GM19463 (cell line): ENCODE results near the gene FBXL20.
"Not testable (repeated sequence)": the region's sequence is repeated elsewhere in the genome, so short reads cannot be mapped to it uniquely, and the experiment has no call there.

Experiments used
- ATAC-seq: cut with Tn5 transposase; IDR thresholded peaks from one replicate; pipeline ENCODE4 v1.9.1; 2021; ENCODE audit warnings: mild to moderate bottlenecking, moderate library complexity; ENCODE audit not compliant: unreplicated experiment

Gene FBXL20

DNA sequence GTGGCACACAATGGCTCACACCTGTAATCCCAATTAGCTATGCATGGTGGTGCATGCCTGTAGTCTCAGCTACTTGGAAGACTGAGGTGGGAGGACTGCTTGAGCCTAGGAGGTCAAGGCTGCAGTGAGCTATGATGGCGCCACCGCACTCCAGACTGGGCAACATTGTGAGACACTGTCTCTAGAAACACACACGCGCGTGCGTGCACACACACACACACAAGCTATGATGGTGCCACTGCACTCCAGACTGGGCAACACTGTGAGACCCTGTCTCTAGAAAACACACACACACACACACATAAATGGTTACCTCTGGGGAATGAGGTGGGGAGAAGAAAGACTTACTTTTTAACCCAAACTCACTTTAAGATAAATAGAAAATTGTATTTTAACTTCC is 16.4 kb downstream of the FBXL20 start:
- ATAC-seq: no peak

GRCh38 chr17:39380144-39380543 is 21.3 kb downstream of the FBXL20 start:
- no peak for ATAC-seq

DNA sequence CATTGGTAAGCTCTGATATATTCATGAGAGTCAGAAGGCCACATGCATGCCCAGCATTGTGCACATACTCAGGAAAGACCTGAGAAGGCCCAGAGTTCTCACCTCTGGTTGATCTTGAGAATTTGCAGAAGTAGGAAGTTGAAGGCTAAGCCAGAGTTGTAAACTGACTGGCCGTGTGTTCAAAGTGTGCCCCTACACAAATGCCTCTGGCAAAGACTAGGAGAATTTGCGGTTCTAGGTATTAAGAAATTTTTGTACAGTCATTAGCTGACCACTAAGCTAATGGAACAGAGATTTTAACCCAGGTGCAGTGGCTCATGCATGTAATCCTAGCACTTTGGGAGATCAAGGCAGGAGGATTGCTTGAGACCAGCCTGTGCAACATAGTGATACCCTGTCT is 25.0 kb downstream of the FBXL20 start:
- ATAC-seq: no peak

DNA sequence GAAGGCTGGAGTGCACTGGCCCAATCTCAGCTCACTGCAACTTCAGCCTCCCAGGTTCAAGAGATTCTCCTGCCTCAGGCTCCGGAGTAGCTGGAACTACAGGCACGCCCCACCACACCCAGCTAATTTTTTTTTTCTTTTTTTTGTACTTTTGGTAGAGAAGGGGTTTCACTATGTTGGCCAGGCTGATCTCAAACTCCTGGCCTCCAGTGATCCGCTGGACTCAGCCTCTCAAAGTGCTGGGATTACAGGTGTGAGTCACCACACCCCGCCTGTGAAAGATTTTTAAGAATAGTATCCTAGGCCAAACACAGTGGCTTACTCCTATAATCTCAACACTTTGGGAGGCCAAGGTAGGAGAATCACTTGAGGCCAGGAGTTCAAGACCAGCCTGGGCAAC is 33.6 kb downstream of the FBXL20 start:
- ATAC-seq: not testable (repeated sequence)

- ATAC-seq: no peak
Measured at GRCh38 chr17:39365872-39366271, 35.6 kb downstream of the FBXL20 start.

DNA sequence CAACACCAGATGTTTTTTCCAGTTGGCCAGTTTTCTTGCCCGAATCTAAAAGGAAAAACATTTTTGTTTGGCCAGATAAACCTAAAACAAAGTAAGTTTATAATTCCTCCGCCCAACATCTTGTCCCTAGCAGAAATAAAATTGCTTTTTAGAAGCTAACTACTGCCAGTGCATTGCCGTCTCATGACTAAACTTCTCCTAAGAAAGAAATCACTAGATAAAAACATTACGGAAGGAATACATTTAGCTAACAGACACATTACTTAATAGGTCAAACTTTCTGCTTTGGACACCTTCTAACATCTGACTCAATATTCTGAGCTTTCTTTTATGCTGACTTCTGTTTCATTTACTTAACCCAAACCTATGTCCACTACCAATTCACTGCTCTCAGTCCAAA is 36.2 kb downstream of the FBXL20 start:
- no peak for ATAC-seq

- ATAC-seq: no peak
Measured at GRCh38 chr17:39364236-39365025, 37.0 kb downstream of the FBXL20 start.

GRCh38 chr17:39361064-39361463 is 40.4 kb downstream of the FBXL20 start:
- no peak for ATAC-seq

DNA sequence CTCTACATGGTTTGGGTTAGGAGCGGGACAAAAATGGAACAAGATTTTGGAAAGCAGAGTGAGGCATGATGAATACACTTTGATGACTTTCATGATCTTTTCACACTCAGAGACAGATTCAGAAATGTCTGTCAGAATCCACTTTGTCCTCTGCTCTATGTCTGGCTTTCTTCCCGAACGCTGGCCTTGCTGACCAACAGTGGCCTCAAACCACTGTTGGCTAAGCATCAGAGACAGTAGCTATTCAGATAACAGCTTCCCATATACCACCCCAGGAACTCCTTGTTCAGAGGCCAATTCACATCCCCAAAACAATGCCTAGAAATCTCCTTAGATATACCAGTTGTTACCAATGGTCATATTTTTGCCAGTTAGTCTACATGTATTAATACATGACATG is 40.9 kb downstream of the FBXL20 start:
- no peak for ATAC-seq

- no peak for ATAC-seq
Measured at GRCh38 chr17:39359994-39360393, 41.4 kb downstream of the FBXL20 start.

- no peak for ATAC-seq
Measured at GRCh38 chr17:39357986-39358385, 43.4 kb downstream of the FBXL20 start.

DNA sequence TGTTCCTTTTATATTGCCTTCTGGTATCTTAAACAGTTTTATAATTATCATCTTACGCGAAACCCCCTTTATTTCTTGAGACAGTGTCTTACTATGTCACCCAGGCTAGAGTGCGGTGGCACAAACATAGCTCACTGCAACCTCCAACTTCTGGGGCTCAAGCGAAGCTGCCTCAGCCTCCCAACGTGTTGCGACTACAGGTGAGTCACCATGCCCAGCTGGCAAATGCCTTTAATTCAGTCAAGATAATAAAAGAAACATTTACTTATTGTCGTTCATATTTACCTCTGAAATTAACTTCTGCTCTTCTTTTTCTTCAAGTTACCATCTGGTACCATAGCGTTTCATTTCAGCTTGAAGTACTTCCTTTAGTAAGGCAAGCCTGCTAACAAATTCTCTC is 43.9 kb downstream of the FBXL20 start:
- ATAC-seq: no peak

DNA sequence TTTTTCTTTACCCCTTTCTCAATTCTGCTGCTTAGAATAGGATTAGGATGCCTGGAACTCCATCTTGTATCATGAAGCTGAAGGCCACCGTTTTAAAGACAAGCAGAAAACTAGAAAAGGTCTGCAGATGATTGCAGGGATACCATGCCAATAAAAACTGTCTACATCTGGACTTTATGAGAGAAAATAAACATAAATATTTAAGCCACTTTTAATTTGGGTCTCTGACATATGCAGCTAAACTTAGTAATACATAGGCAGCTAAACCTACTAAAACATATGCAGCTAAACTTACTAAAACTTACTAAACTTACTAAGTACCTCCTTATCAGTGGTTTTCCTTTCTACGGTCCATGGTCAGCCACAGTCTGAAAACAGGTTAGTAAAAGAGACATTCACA is 48.4 kb downstream of the FBXL20 start:
- ATAC-seq: no peak

- ATAC-seq: no peak
Measured at GRCh38 chr17:39352511-39352910, 48.9 kb downstream of the FBXL20 start.

DNA sequence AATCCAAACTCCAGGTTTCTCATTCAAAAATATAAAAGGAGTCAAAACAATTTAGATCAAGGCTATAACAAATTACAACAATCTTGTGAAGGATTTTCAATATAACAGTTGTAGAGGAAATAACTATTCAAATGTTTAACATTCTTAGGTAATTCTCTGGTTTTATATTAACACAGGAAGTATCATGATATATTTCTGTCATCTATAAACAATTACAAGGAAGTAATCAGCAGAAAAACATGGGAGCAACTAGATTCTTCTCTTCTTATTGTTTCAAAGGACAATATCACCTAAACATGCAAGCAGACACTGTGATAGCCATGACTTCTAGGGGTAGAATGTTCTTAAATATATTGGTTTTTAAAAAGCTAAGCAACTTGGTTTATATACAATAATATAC is 49.9 kb downstream of the FBXL20 start:
- ATAC-seq: no peak

GRCh38 chr17:39349246-39349645 is 52.2 kb downstream of the FBXL20 start:
- ATAC-seq: no peak

DNA sequence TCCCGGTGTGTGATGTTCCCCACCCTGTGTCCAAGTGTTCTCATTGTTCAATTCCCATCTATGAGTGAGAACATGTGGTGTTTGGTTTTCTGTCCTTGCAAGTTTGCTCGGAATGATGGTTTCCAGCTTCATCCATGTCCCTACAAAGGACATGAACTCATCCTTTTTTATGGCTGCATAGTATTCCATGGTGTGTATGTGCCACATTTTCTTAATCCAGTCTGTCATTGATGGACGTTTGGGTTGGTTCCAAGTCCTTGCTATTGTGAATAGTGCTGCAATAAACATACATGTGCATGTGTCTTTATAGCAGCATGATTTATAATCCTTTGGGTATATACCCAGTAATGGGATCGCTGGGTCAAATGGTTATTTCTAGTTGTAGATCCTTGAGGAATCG is 54.6 kb downstream of the FBXL20 start:
- ATAC-seq: not testable (repeated sequence)

DNA sequence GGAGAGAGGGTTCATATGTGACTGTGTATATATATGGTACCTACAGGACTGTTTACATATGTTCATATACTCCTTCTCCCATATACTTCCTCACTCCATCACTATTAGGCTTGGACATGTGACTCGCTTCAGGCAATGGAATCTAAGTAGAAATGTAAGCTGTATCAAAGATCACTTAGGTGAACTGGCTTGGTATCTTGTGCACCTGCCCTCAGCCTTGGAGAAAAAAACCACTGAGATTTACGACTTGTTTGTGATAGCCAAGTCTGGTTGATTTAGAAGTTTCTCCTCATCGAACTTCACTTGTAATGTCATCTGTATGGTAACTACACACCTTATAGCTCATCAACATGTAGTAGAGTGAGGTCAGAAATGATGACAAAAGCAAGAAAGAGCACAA is 59.9 kb downstream of the FBXL20 start:
- ATAC-seq: no peak

DNA sequence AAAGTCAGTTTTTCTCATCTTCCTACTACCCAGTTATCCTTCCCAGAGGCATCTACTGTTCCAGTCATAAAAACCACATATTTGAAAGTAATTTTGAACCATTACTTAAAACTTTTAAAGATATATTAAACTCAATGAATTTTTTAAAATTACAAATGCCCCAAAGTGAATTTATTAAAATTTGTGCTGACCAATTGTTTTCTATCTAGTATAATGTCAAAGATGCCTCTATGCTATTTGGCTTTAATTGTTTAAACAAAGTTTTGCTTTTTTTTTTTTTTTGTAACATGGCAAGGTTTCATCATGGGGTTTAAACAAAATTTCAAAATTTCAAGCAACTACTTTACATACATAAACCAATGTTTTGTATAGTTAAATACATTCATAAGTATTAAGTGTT is 60.7 kb downstream of the FBXL20 start:
- ATAC-seq: no peak

DNA sequence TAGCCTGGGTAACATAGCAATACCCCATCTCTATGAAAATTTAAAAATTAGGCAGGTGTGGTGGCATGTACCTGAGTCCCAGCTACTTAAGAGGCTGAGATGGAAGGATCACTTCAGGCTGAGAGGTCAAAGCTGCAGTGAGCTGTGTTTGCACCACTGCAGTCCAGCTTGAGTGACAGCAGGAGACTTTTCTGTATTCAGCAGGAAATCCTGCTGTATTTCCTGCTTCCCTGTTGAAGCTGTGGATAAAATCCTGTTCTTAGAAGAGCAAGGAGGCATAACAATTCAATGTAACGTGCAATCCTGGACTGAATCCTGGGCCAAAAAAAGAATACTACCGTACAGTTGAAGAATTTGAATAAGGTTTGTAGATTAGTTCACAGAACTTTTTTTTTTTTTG is 62.2 kb downstream of the FBXL20 start:
- ATAC-seq: no peak

GRCh38 chr17:39337649-39338048 is 63.8 kb downstream of the FBXL20 start:
- not testable (repeated sequence) for ATAC-seq

- ATAC-seq: no peak
Measured at GRCh38 chr17:39335704-39336223, 65.7 kb downstream of the FBXL20 start.
